ENCODE measurements around the gene TOGARAM2.

Gene TOGARAM2

DNA sequence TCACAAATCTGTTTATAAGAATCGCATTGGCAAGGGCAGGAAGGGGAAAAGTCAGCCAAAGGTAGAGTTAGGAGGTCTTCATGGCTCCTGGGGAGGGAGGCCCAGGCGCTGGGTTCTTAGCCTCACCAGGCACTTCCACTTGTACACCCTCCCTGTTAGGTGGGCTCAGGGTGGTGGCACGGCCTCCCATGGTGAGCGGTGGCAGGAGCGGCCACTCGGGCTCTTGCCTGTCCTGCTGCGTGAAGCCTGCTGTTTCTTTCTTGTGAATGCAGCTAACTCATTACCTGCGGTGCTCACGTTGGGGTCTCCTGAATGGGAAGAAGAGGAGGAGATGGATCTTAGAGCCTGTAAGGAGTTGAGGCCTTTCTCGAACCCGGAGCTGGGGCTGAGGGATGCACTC is 40.8 kb downstream of the TOGARAM2 start:
- no peak for TF ChIP-seq CTCF (IDR thresholded peaks at IDR 0.05)
- TF ChIP-seq ZFX (IDR thresholded peaks at IDR 0.05; ENCODE audit: borderline replicate concordance), result no peak
- no peak overlapping the region for H3K27ac ChIP-seq

- no peak for TF ChIP-seq CTCF (IDR thresholded peaks at IDR 0.05)
- no peak for TF ChIP-seq ZFX (IDR thresholded peaks at IDR 0.05; ENCODE audit: borderline replicate concordance)
- H3K27ac ChIP-seq, result no peak overlapping the region
Observed at GRCh38 chr2:29022679-29023078, 41.6 kb downstream of the TOGARAM2 start.

GRCh38 chr2:29023188-29023587 is 42.1 kb downstream of the TOGARAM2 start:
- no peak for TF ChIP-seq CTCF (IDR thresholded peaks at IDR 0.05)
- TF ChIP-seq ZFX (IDR thresholded peaks at IDR 0.05; ENCODE audit: borderline replicate concordance), result no peak
- no peak overlapping the region for H3K27ac ChIP-seq

- no peak overlapping the region for H3K27ac ChIP-seq
- TF ChIP-seq ZFX (IDR thresholded peaks at IDR 0.05; ENCODE audit: borderline replicate concordance) (no peak), CTCF (IDR thresholded peaks at IDR 0.05) (no peak)
Observed at GRCh38 chr2:29024882-29025430, 43.9 kb downstream of the TOGARAM2 start.

DNA sequence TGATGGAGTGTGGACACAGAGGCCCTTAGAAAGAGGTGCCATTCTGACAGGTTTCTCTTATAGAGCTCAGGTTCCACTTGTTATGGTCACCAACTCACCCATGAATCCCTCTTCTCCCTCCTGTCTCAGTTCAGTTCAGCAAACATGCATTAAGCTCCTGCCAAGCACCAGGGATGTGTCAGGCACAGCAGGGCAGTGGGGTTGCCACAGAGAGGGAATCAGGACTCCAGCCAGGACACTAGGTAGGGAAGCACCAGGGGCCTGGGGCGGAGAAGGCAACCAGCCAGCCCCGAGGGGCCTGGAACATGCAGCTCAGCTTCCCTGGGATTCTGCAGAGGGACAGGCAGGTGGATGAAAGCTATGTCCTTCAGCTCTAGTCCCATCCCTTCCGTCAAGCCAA is 44.6 kb downstream of the TOGARAM2 start:
- TF ChIP-seq ZFX (IDR thresholded peaks at IDR 0.05; ENCODE audit: borderline replicate concordance), result no peak
- TF ChIP-seq CTCF (IDR thresholded peaks at IDR 0.05), result no peak
- no peak overlapping the region for H3K27ac ChIP-seq

- TF ChIP-seq CTCF (IDR thresholded peaks at IDR 0.05) (no peak), ZFX (IDR thresholded peaks at IDR 0.05; ENCODE audit: borderline replicate concordance) (no peak)
Observed at GRCh38 chr2:29031046-29031445, 49.9 kb downstream of the TOGARAM2 start.

DNA sequence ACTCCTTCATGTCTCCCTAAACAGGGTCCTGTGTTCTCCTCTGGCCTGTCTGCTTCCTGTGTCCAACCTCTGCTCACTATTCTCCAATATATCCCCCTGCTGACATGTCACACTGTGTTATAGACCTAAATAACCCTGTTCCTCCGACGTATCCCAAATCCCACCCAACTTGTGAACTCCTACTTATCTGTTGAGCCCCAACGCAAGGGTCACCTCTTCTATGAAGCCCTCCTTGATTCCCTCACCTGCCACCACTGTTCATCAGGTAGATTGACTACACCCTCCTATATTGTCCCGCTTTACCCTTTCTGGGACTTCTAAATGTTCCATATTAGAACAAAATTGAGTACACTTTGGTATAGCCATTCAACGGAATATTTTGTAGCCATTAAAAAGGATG is 51.1 kb downstream of the TOGARAM2 start:
- TF ChIP-seq ZFX (IDR thresholded peaks at IDR 0.05; ENCODE audit: borderline replicate concordance), result no peak
- no peak for TF ChIP-seq CTCF (IDR thresholded peaks at IDR 0.05)
- H3K27ac ChIP-seq, result no peak overlapping the region

More at GRCh38 chr2:29031046-29031445, 49.9 kb downstream of the TOGARAM2 start:
- no peak overlapping the region for H3K27ac ChIP-seq

All from 22Rv1 (cell line).